HCT116 (cell line): Measurements from ENCODE around the gene CIBAR2. TPM values are rescaled to one million over a fixed set of nuclear protein-coding genes. Genes with fewer than 3 reads are reported as not detected.

Experiments used
- ATAC-seq: fragments of 200-7000 bp; cut with Tn5 transposase; 2 replicates; pipeline ENCODE4 v1.9.1; 2020; ENCODE audit warnings: mild to moderate bottlenecking, moderate library complexity
- BruUV-seq: library from RNA; stranded (reverse); fragments of 400-500 nt; replicated peaks from 2 replicates; lab custom pipeline; 2021; lab: Mats Ljungman, UMichigan
- CTCF ChIA-PET: fragments of 300-600 bp; sonication (Branson Sonifier 250); formaldehyde crosslinking; loops from one replicate; lab custom pipeline; 2021; ENCODE audit warnings: antibody characterized with exemption; lab: Charles Lee
- POLR2A ChIA-PET: fragments of 300-600, 350-600 bp; sonication (Branson Sonifier 250); formaldehyde crosslinking; loops from one replicate; lab custom pipeline; 2021; ENCODE audit warnings: antibody characterized with exemption; lab: Charles Lee
- RAD21 ChIA-PET, 2 experiments: fragments of 300-600 bp; sonication (Branson Sonifier 250); formaldehyde crosslinking; loops; one replicate each; lab custom pipeline; 2023; ENCODE audit warnings: low total read pairs in 2 of 2; ENCODE audit not compliant: uncharacterized antibody in 2 of 2, unreplicated experiment in 2 of 2, low non-redundant PET in 1 of 2; lab: Charles Lee
- DNase-seq: peaks from one replicate; pipeline ENCODE4 v3.0.0-alpha.2; 2010; ENCODE audit warnings: low read depth, low spot score
- H2AFZ ChIP-seq: fragments of 200-600 bp; shearing (Covaris generic), sonication (generic); 2 replicates; pipeline ENCODE4 v1.6.1; 2017; ENCODE audit warnings: low read depth, mixed run types, mixed read lengths, antibody characterized with exemption, low read length; ENCODE audit not compliant: poor library complexity, severe bottlenecking
- H3K27ac ChIP-seq: 2 replicates; pipeline ENCODE4 v1.5.1; 2012; ENCODE audit warnings: low read depth, low read length
- H3K27me3 ChIP-seq: fragments of 200-600 bp; sonication (generic); 2 replicates; pipeline ENCODE4 v1.6.1; 2016; ENCODE audit warnings: mixed run types, low read length, mixed read lengths; ENCODE audit not compliant: insufficient read depth
- H3K36me3 ChIP-seq, 2 experiments: fragments of 200-500 bp in 1 of 2; fragments of 200-600 bp in 1 of 2; sonication (Bioruptor generic) in 1 of 2; sonication (generic) in 1 of 2; 2 replicates each; pipeline versions ENCODE4 v1.5.1 to v1.6.1; 2014 to 2016; ENCODE audit warnings: low read length in 2 of 2, inconsistent platforms in 1 of 2, mixed read lengths in 1 of 2, mixed run types in 1 of 2; ENCODE audit not compliant: insufficient read depth in 2 of 2, control insufficient read depth in 1 of 2
- H3K4me1 ChIP-seq, 2 experiments: fragments of 200-600 bp in 1 of 2; sonication (generic) in 1 of 2; 2 replicates each; pipeline versions ENCODE4 v1.5.1 to v1.6.1; 2012 to 2017; ENCODE audit warnings: low read length in 2 of 2, inconsistent platforms in 1 of 2, mild to moderate bottlenecking in 1 of 2, mixed read lengths in 1 of 2, mixed run types in 1 of 2, moderate library complexity in 1 of 2; ENCODE audit not compliant: insufficient read depth in 2 of 2, control insufficient read depth in 1 of 2
- H3K4me2 ChIP-seq: fragments of 200-600 bp; sonication (generic); 2 replicates; pipeline ENCODE4 v1.6.1; 2017; ENCODE audit warnings: mixed run types, low read length, mixed read lengths
- H3K4me3 ChIP-seq, 2 experiments: fragments of 200-600 bp in 1 of 2; sonication (generic) in 1 of 2; replicated peaks in 1 of 2; 2 replicates each; pipeline ENCODE4 v1.5.1; 2011 to 2016; ENCODE audit warnings: low read length in 2 of 2, control low read depth in 1 of 2, low read depth in 1 of 2, mild to moderate bottlenecking in 1 of 2, mixed read lengths in 1 of 2, mixed run types in 1 of 2
- H3K79me2 ChIP-seq: fragments of 200-600 bp; sonication (generic); 2 replicates; pipeline ENCODE4 v1.6.1; 2017; ENCODE audit warnings: mild to moderate bottlenecking, mixed run types, low read length, moderate library complexity, mixed read lengths; ENCODE audit not compliant: insufficient read depth
- H3K9ac ChIP-seq: fragments of 200-600 bp; sonication (generic); 2 replicates; pipeline ENCODE4 v1.6.1; 2016; ENCODE audit warnings: low read length, mixed read lengths
- H3K9me2 ChIP-seq: fragments of 200-600 bp; sonication (generic), shearing (Covaris generic); 2 replicates; pipeline ENCODE4 v1.6.1; 2017; ENCODE audit warnings: mixed run types, mild to moderate bottlenecking, moderate library complexity; ENCODE audit not compliant: insufficient read depth
- H3K9me3 ChIP-seq, 2 experiments: fragments of 200-500 bp in 1 of 2; fragments of 200-600 bp in 1 of 2; sonication (Bioruptor generic) in 1 of 2; sonication (generic) in 1 of 2; 2 replicates each; pipeline ENCODE4 v1.6.1; 2014 to 2017; ENCODE audit warnings: low read length in 2 of 2, mixed read lengths in 2 of 2, inconsistent platforms in 1 of 2, low read depth in 1 of 2, mild to moderate bottlenecking in 1 of 2, mixed run types in 1 of 2, moderate library complexity in 1 of 2; ENCODE audit not compliant: control insufficient read depth in 1 of 2, insufficient read depth in 1 of 2
- H4K20me1 ChIP-seq: fragments of 200-600 bp; sonication (generic), shearing (Covaris generic); 2 replicates; pipeline ENCODE4 v1.6.1; 2017; ENCODE audit warnings: mixed run types, mild to moderate bottlenecking, moderate library complexity; ENCODE audit not compliant: insufficient read depth
- ATF3 ChIP-seq: IDR thresholded peaks from 2 replicates; pipeline ENCODE4 v1.6.1; 2012
- CBX3 ChIP-seq: IDR thresholded peaks from 2 replicates; pipeline ENCODE4 v1.6.1; 2012; ENCODE audit warnings: low read depth
- CTCF ChIP-seq, 3 experiments: fragments of 200-600 bp in 1 of 3; sonication (generic) in 1 of 3; IDR thresholded peaks in 2 of 3; conservative IDR thresholded peaks in 1 of 3; 2 replicates each; pipeline ENCODE4 v1.5.1; 2012 to 2017; ENCODE audit warnings: low read depth in 2 of 3, low read length in 2 of 3, antibody characterized with exemption in 1 of 3, borderline replicate concordance in 1 of 3, control low read depth in 1 of 3, mild to moderate bottlenecking in 1 of 3, mixed read lengths in 1 of 3, mixed run types in 1 of 3, moderate library complexity in 1 of 3; ENCODE audit not compliant: insufficient read depth in 1 of 3
- EZH2phosphoT487 ChIP-seq: fragments of 200-600 bp; IDR thresholded peaks from 2 replicates; pipeline ENCODE4 v1.6.1; 2018; ENCODE audit warnings: antibody characterized with exemption, borderline replicate concordance
- FOSL1 ChIP-seq: IDR thresholded peaks from 2 replicates; pipeline ENCODE4 v1.6.1; 2012; ENCODE audit warnings: low read depth
- JUND ChIP-seq: IDR thresholded peaks from 2 replicates; pipeline ENCODE4 v1.6.1; 2012
- MAX ChIP-seq: IDR thresholded peaks from 2 replicates; pipeline ENCODE4 v1.6.1; 2012
- POLR2AphosphoS5 ChIP-seq: IDR thresholded peaks from 2 replicates; pipeline ENCODE4 v1.6.1; 2011; ENCODE audit warnings: mild to moderate bottlenecking, low read depth, low read length, moderate library complexity
- REST ChIP-seq: IDR thresholded peaks from 2 replicates; pipeline ENCODE4 v1.6.1; 2012; ENCODE audit warnings: low read depth
- SIN3A ChIP-seq: IDR thresholded peaks from 2 replicates; pipeline ENCODE4 v1.6.1; 2012; ENCODE audit warnings: low read depth
- SP1 ChIP-seq: IDR thresholded peaks from 2 replicates; pipeline ENCODE4 v1.6.1; 2012; ENCODE audit warnings: low read depth
- ZFX ChIP-seq: fragments of 450-650 bp; IDR thresholded peaks from 2 replicates; pipeline ENCODE4 v1.6.1; 2017
- ZNF274 ChIP-seq: fragments of 200-500 bp; sonication (Bioruptor generic); IDR thresholded peaks from 2 replicates; pipeline ENCODE4 v1.6.1; 2014; ENCODE audit warnings: mild to moderate bottlenecking, low read depth, low read length, inconsistent platforms
- intact Hi-C: fragments of 100-400 bp; cut with micrococcal nuclease; formaldehyde crosslinking; loops from 2 replicates; pipeline ENCODE4 v1.10.0; 2022
- total RNA-seq: library from RNA; stranded (reverse); gene quantifications from one replicate; pipeline ENCODE4 v1.2.1, GENCODE V29; 2021; ENCODE audit not compliant: unreplicated experiment

The CIBAR2 gene
- total RNA-seq, 1 experiment from 2014 or later: 0.27 TPM

- TF ChIP-seq REST: no peak
Observed at GRCh38 chr16:85103114-85104079, 8.9 kb downstream of the CIBAR2 start (continued).

GRCh38 chr16:85101956-85102630 lies 10.2 kb downstream of the CIBAR2 start:
- intact Hi-C loops: no loop called here
- TF ChIP-seq REST (no peak), JUND (no peak), EZH2phosphoT487 (no peak), MAX (no peak), FOSL1 (no peak), SP1 (no peak), POLR2AphosphoS5 (no peak), CTCF (IDR thresholded peaks at IDR 0.05 in 2 of 3, conservative IDR thresholded peaks at IDR 0.05 in 1 of 3; ENCODE audit: borderline replicate concordance in 1 of 3, insufficient read depth in 1 of 3, low read depth in 2 of 3, low read length in 2 of 3) (no peak), CBX3 (no peak), SIN3A (no peak), ZNF274 (no peak), ZFX (no peak), ATF3 (no peak)

More at GRCh38 chr16:85101956-85102630, 10.2 kb downstream of the CIBAR2 start:
- Histone ChIP-seq H3K79me2 (no peaks in the 10 kb centered on the region), H2AFZ (no peak overlapping the region), H3K9me2 (no peaks in the 10 kb centered on the region), H3K4me1 (no peaks in the 10 kb centered on the region), H3K27ac (no peak overlapping the region), H3K9me3 (no peaks in the 10 kb centered on the region), H4K20me1 (no peaks in the 10 kb centered on the region), H3K27me3 (no peaks in the 10 kb centered on the region), H3K4me3 (no peak overlapping the region), H3K36me3 (no peaks in the 10 kb centered on the region), H3K4me2 (no peak overlapping the region), H3K9ac (no peak overlapping the region)
- ChIA-PET CTCF (interaction anchor here (1.0 kb wide), 1 partner anchor 16 kb away, joined by 3 read pairs; no protein-coding TSS in a partner anchor), POLR2A (no interaction called here), RAD21 (no interaction called here)
- BruUV-seq: no TSS peak
- no peak for DNase-seq
- ATAC-seq: no peak
